ENCODE data around the gene AURKAIP1. TPM values are rescaled to one million over a fixed set of nuclear protein-coding genes. Genes with fewer than 3 reads are reported as not detected.
"Not testable (repeated sequence)": the region's sequence is repeated elsewhere in the genome, so short reads cannot be mapped to it uniquely, and the experiment has no call there.

The AURKAIP1 gene
- total RNA-seq, 2 donors from 2014 or later: 175 to 212 TPM

- ATAC-seq: no peak
- intact Hi-C loops (cut with DNase I, micrococcal nuclease): no loop called here
- no peak for DNase-seq
These were observed 18.0 kb upstream of the AURKAIP1 start for GRCh38 chr1:1393014-1393413.

GRCh38 chr1:1391225-1391624 lies 16.2 kb upstream of the AURKAIP1 start:
- DNase-seq: no peak
- intact Hi-C loops (cut with DNase I, micrococcal nuclease): no loop called here
- no peak for ATAC-seq

- DNase-seq (no peak), ATAC-seq (no peak)
- intact Hi-C loops (cut with DNase I, micrococcal nuclease): no loop called here
These were observed 15.7 kb upstream of the AURKAIP1 start for GRCh38 chr1:1390675-1391074.

DNA sequence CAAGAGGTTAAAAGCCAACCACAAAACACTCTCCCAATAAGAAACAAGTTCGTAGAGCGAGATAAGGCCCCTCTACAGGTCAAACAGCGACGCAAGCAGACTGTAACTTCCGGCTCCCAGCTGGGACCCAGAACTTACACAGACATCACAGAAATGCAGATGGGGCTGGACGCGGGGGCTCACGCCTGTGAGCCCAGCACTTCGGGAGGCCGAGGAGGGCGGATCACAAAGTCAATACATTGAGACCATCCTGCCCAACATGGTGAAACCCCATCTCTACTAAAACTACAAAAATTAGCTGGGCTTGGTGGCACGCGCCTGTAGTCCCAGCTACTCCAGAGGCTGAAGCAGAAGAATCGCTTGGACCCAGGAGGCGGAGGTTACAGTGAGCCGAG lies 13.1 kb upstream of the AURKAIP1 start:
- intact Hi-C loops (cut with DNase I, micrococcal nuclease): no loop called here
- ATAC-seq (no peak), DNase-seq (no peak)

GRCh38 chr1:1387098-1388077 lies 12.4 kb upstream of the AURKAIP1 start:
- ATAC-seq (peak; percentile 13), DNase-seq (no peak)
- intact Hi-C loops (cut with DNase I, micrococcal nuclease): no loop called here

DNA sequence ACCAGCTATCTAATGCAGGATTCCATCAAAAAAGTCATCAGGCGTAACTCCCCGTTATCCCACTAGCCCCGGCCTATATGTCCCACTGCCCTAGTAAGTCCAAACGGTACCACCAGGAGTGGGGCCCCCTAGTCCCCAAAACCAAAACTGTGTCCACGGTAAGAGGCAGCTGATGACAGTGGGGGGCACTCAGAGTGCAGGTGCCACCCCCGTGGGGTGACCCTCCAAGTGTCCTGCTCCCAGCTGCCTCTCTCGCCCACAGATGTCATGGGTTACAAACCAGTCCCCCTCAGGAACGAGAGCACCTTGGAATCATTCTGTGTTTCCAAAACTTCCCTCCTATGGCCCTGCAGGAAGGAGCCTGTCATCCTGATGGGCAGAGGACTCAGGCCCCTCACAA lies 10.9 kb upstream of the AURKAIP1 start:
- ATAC-seq: no peak
- DNase-seq: no peak
- intact Hi-C loops (cut with DNase I, micrococcal nuclease): no loop called here

DNA sequence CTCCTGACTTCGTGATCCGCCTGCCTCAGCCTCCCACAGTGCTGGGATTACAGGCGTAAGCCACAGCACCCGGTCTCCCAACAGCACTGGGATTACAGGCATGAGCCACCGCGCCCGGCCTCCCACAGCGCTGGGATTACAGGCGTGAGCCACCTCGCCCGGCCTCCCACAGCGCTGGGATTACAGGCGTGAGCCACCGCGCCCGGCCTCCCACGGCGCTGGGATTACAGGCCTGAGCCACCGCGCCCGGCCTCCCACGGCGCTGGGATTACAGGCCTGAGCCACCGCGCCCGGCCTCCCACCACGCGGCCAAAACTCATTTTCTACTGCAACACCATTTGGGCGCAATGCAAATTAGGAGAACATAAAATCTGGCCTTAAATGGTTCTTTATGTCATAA lies 10.3 kb upstream of the AURKAIP1 start:
- ATAC-seq; intact Hi-C loops (cut with DNase I, micrococcal nuclease); DNase-seq: not testable (repeated sequence)

DNA sequence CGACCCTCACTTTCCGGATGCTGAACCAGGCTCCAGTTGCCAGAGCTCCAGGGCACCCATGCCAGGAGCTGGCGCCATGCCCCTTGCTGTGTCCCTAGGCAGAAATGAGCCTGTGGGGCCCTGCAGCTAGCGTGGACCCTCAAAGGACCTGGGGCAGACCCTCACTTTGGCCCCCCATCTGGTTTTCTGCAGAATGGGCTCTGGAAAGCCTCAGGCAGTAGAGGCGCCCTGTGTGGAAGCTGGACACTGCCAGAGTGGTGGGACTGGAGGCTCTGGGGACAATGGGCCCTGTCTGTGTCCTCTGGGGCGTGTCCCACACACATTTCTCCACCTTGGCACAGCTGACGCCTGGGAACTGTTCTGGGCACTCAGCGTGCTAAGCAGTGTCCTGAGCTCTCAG lies 6.3 kb upstream of the AURKAIP1 start:
- intact Hi-C loops (cut with DNase I, micrococcal nuclease): no loop called here
- no peak for DNase-seq
- ATAC-seq: no peak

DNA sequence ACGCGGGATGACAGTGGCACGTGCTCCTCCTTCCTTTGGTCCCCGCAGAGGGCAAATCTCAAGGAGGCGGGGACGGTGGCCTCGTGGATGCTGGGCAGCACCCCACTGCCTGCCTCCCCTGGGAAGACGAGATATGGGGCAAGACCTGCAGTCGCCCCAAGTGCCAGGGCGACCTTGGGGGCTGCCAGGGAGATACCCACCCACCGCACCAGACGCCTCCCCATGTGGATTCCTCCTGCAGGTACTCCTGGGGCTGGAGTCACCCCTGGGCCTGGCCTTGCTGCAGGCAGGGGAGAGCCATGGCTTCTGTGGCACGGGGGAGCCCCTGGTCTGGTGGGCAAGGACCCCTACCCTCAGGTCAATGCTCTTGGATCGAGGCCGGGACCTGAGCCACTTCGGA lies 5.9 kb upstream of the AURKAIP1 start:
- intact Hi-C loops (cut with DNase I, micrococcal nuclease): no loop called here
- ATAC-seq (no peak), DNase-seq (no peak)

DNA sequence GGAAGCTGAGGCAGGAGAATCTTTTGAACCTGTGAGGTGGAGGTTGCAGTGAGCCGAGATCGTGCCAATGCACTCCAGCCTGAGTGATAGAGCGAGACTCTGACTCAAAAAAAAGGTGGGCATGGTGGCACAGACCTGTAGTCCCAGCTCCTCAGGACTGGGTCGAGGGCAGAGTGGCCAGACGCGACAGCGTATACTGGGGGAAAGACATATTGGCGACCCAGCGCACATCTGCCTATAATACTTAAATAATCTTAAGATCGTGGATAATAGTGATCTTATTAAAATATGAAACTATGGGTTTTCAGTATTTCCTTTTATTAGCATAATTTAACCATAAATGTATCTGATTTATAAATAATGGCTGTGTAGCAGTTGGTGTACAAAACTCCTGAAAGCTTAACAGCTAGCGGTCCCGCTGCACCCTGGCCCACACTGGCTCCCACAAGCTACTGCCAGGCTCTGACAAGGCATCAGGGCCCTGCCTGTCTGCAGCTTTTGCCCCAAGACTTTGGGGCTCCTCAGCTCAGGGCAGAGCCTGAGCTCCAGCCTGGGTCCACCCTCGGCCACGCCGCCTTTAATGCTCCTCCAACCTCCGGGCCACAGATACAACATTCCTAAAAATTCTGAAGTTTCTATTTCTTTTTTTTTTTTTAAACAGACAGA lies 2.7 kb upstream of the AURKAIP1 start:
- no peak for DNase-seq
- intact Hi-C loops (cut with DNase I, micrococcal nuclease): no loop called here
- no peak for ATAC-seq

DNA sequence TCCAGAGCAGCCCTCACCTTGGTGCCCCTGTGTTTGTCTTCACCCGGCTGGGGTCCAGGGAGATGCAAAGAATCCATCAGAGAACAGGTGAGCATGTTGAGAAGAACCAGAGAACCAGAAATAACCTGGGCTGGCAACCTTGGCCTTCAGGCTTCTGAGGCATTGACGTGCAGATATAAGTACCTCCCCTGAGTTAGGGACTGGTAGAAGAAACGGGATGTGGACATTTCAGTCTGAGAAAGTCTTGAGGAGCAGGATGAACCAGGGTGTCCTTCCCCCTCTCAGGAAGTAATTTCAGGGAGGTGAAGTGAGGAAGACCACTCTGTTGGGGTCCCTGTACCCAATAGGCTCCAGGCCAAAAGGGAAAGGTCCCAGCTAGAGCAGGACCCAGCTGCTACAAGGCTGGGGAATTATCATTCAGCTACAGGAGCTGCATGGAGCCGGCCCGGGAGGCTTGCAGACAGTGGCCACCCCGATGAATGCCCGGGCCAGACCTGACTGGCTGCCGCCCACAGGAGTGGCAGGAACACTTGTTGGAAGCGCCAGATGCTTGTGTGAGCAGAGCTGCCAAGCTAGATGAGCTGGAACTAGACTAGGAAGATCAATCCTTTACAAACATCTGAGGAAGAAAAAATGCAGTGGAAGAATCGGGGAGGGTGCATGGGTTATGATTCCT lies 1.7 kb upstream of the AURKAIP1 start:
- ATAC-seq (no peak), DNase-seq (no peak)
- intact Hi-C loops (cut with DNase I, micrococcal nuclease): no loop called here

- peak; percentile 15 for ATAC-seq
- intact Hi-C loops (cut with DNase I, micrococcal nuclease): no loop called here
- DNase-seq: peak in 1 of 2 donors; percentile 54
These were observed 448 bp downstream of the AURKAIP1 start for GRCh38 chr1:1374589-1374928.

GRCh38 chr1:1373815-1374588 lies 1.0 kb downstream of the AURKAIP1 start:
- peak in 1 of 2 donors; percentile 25 for DNase-seq
- intact Hi-C loops (cut with DNase I, micrococcal nuclease): no loop called here
- ATAC-seq: no peak

DNA sequence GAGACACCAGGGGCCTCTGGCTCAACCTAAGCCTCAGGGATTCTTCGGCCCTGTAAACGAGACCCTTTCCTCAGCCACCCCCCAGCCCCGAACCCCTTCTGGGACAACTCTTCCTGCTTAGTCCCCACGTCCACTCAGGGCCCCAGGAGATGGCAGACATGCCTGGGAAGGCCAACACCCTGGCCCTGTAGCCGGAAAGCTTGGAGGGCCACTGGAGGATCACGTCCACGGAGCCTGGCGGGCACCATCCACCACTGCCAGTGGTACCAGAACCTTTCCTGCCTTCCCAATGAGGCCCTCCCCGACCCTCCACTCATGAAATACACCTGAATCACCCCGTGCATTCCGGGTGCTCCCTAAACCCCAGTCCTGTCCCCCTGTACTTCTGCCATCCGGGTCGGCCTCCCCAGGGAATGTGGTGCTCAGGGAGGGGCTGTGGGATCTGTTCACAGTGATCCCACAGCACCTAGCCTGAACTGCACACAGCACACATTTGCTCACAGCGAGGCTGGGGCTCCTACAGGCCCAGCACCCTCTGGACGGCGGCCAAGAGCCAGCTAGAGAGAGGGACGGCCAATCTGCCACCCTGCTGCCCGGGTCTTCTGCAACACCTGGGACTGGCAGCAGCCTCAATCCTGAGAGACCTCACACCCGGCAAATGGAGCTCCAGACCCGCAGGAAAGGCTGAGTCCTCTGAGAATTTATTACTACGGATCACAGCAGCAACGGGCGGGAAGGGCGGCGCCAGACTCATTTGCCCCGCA lies 1.8 kb downstream of the AURKAIP1 start:
- intact Hi-C loops (cut with DNase I, micrococcal nuclease): no loop called here
- DNase-seq: no peak
- no peak for ATAC-seq

- DNase-seq: peak; percentile 38 to 78
- peak; percentile 30 for ATAC-seq
- intact Hi-C loops (cut with DNase I, micrococcal nuclease): no loop called here
These were observed 3.0 kb downstream of the AURKAIP1 start for GRCh38 chr1:1371746-1372711.

DNA sequence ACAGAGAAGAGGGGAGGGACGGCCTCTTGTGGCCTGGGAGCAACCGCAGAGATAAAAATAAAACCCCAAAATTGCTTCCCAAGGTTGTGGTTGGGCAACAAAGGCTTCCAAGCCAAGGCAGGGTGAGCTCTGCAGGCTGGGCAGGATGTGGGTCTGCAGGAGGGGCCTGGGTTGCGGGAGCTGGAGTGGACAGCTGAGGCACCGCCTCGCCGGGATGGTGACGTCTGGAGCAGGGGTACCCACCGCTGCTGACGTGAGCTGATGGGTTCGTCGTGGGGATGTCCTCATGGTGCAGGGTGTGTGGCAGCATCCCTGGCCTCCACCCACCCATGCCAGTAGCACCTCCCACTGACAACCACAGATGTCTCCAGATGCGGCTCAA lies 3.7 kb downstream of the AURKAIP1 start:
- intact Hi-C loops (cut with DNase I, micrococcal nuclease): no loop called here
- no peak for ATAC-seq
- DNase-seq: no peak

- intact Hi-C loops (cut with DNase I, micrococcal nuclease): no loop called here
- DNase-seq (no peak), ATAC-seq (no peak)
These were observed 4.2 kb downstream of the AURKAIP1 start for GRCh38 chr1:1370771-1371300.

Measured in left colon (tissue), 2 donors.